H1 (cell line): ENCODE results near the gene SLC38A7. TPM values are rescaled to one million over a fixed set of nuclear protein-coding genes. Genes with fewer than 3 reads are reported as not detected.

Source experiments
- CEBPB ChIP-seq: IDR thresholded peaks from 2 replicates; pipeline ENCODE4 v1.6.1; 2012; ENCODE audit warnings: low read depth, low read length
- CHD1 ChIP-seq: IDR thresholded peaks from 2 replicates; pipeline ENCODE4 v1.6.1; 2012; ENCODE audit warnings: low read depth, low read length, improper control_type of control experiment
- CHD7 ChIP-seq: fragments of 300-600 bp; sonication (generic); IDR thresholded peaks from 2 replicates; pipeline ENCODE4 v1.7.1; 2012; ENCODE audit warnings: low read length, moderate library complexity, mild to moderate bottlenecking, inconsistent platforms; ENCODE audit not compliant: insufficient replicate concordance
- GABPA ChIP-seq: IDR thresholded peaks from 2 replicates; pipeline ENCODE4 v1.6.1; 2011; ENCODE audit warnings: mild to moderate bottlenecking, low read length, moderate library complexity, borderline replicate concordance; ENCODE audit not compliant: insufficient read depth
- JUN ChIP-seq: IDR thresholded peaks from 2 replicates; pipeline ENCODE4 v1.6.1; 2011; ENCODE audit warnings: low read depth, mild to moderate bottlenecking, improper control_type of control experiment, low read length
- NRF1 ChIP-seq: IDR thresholded peaks from 2 replicates; pipeline ENCODE4 v1.6.1; 2011; ENCODE audit warnings: mild to moderate bottlenecking, low read depth, low read length, improper control_type of control experiment
- SRF ChIP-seq: IDR thresholded peaks from 2 replicates; pipeline ENCODE4 v1.6.1; 2011; ENCODE audit warnings: mild to moderate bottlenecking, low read depth, low read length, moderate library complexity
- USF2 ChIP-seq: IDR thresholded peaks from 2 replicates; pipeline ENCODE4 v1.6.1; 2011; ENCODE audit warnings: low read length, improper control_type of control experiment
- polyA plus RNA-seq, 7 experiments: library from polyadenylated mRNA; depleted of rRNA in 3 of 7; stranded (reverse) in 5 of 7; unstranded in 2 of 7; fragments of >200 nt in 5 of 7; fragments of 200-250 nt in 2 of 7; gene quantifications; 1 replicate in 5 of 7; 2 replicates in 1 of 7; 4 replicates in 1 of 7; pipeline versions ENCODE4 v1.2.1 to v1.2.3, GENCODE V29; 2011 to 2013; ENCODE audit warnings: missing spikeins in 2 of 7, mixed read lengths in 2 of 7
- total RNA-seq: library from RNA; stranded (reverse); fragmentation: NEBNext Ultra II Directional; extraction: Animal tissue kit (Norgen Biotek cat#: 25700); gene quantifications from 2 replicates; pipeline ENCODE4 v1.2.1, GENCODE V29; 2021

Gene SLC38A7
- total and polyA plus RNA-seq, 2 of the 8 experiments (the other 6 are each of a cell fraction or from before 2014, with no cell fraction given), result 26.7 to 28.0 TPM

DNA sequence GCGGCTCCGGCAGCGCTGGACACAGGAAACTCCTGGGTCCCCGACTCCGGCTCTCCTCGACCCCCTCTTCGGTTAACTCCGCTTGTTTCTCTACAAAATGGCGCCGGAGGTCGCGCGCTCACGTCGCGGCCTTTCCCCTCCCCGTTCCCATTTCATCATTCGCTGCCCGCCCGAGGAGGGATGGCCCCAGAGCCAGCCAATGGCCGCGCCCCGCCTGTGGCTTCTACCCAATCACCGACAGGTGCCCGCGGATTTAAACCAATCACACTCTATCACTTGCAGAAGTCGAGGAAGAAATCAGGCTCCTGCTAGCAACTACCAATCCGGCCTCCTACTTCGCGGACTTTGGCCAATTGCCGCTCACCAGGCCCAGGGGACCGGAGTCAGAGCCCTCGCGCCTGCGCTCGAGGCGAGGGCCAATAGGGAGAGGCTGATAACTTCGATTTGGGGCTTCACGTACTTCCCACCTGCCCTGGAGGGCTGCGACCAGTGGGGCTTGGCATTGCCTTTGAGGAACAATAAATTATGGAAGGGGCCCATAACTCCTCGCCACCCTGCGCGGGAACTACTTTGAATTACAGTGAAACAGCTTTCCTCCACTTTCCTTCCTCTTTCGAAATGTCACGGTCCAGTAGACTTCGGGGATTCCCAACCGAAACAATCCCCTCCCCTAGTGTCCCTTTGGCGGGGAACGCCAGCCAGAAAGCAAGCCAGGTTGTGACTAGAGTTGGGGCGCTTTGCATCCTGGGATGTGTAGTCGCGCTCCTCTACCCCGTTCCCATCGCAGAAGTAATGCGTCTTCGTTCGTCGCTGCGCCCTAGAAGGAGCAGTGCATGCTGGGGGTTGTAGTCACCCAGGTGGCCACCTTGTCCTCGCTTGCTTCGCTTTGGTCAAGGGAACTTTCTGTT is 54.6 kb downstream of the SLC38A7 start, which contains the start of gene CNOT1 (continued):
- TF ChIP-seq CHD7, result no peak
- TF ChIP-seq JUN, result no peak
- TF ChIP-seq USF2, result 0 out of 2 replicates have a peak, but pooled peaks have one; percentile 7
- TF ChIP-seq CHD1, result no peak
- TF ChIP-seq CEBPB, result peak; percentile 76
- peak; percentile 77 for TF ChIP-seq NRF1
- no peak for TF ChIP-seq GABPA
- peak; percentile 81 for TF ChIP-seq SRF
